NCI-H1092 treated with DMSO at 0.1 percent for 48 hours (cell line): ENCODE data around the gene PSME2.

Source experiments
- DNase-seq: peaks from one replicate; lab custom pipeline; 2025; lab: John Stamatoyannopoulos, UW

Gene PSME2

GRCh38 chr14:24093901-24094840, 52.2 kb downstream of the PSME2 start, which contains the start of gene PCK2:
PCK2 (plus strand) TSS chr14:24094311; CDS start chr14:24094406, 95 bp downstream.
- DNase-seq, result peak; percentile 82
